ENCODE measurements around the gene TRIO. TPM values are rescaled to one million over a fixed set of nuclear protein-coding genes. Genes with fewer than 3 reads are reported as not detected.

TRIO gene
- polyA plus RNA-seq, 2 donors: 10.3 to 22.8 TPM

GRCh38 chr5:14179446-14179845 is 36.3 kb downstream of the TRIO start:
- Histone ChIP-seq H3K27ac (ENCODE audit: low read depth in 2 of 2, low read length in 1 of 2) (peak overlapping the region in 1 of 2 donors; percentile 3), H3K4me3 (ENCODE audit: low read depth in 1 of 2, low read length in 2 of 2) (no peak overlapping the region), H3K4me1 (ENCODE audit: control insufficient read depth in 2 of 2, insufficient read depth in 2 of 2, low read length in 1 of 2) (peaks cover 0 to 5% of the 10 kb centered on the region in 2 donors), H3K9me3 (ENCODE audit: control insufficient read depth in 2 of 2, insufficient read depth in 1 of 2, low read depth in 1 of 2, low read length in 1 of 2) (no peaks in the 10 kb centered on the region), H3K36me3 (ENCODE audit: control insufficient read depth in 2 of 2, insufficient read depth in 2 of 2, low read length in 1 of 2) (no peaks in the 10 kb centered on the region), H3K27me3 (ENCODE audit: control insufficient read depth in 1 of 2, insufficient read depth in 2 of 2, low read length in 2 of 2) (no peaks in the 10 kb centered on the region)
- 72 to 73% methylated on average over 6 of the region's 6 CpGs for WGBS, 2 donors

GRCh38 chr5:14180437-14180836 is 37.3 kb downstream of the TRIO start:
- Histone ChIP-seq H3K36me3 (ENCODE audit: control insufficient read depth in 2 of 2, insufficient read depth in 2 of 2, low read length in 1 of 2) (no peaks in the 10 kb centered on the region), H3K27ac (ENCODE audit: low read depth in 2 of 2, low read length in 1 of 2) (no peak overlapping the region), H3K27me3 (ENCODE audit: control insufficient read depth in 1 of 2, insufficient read depth in 2 of 2, low read length in 2 of 2) (no peaks in the 10 kb centered on the region), H3K9me3 (ENCODE audit: control insufficient read depth in 2 of 2, insufficient read depth in 1 of 2, low read depth in 1 of 2, low read length in 1 of 2) (no peaks in the 10 kb centered on the region), H3K4me1 (ENCODE audit: control insufficient read depth in 2 of 2, insufficient read depth in 2 of 2, low read length in 1 of 2) (peaks cover 0 to 8% of the 10 kb centered on the region in 2 donors), H3K4me3 (ENCODE audit: low read depth in 1 of 2, low read length in 2 of 2) (no peak overlapping the region)
- WGBS, 2 donors: 79 to 96% methylated on average over 3 of the region's 3 CpGs

- Histone ChIP-seq H3K27ac (ENCODE audit: low read depth in 2 of 2, low read length in 1 of 2) (peak overlapping the region in 1 of 2 donors; percentile 62), H3K4me3 (ENCODE audit: low read depth in 1 of 2, low read length in 2 of 2) (no peak overlapping the region), H3K27me3 (ENCODE audit: control insufficient read depth in 1 of 2, insufficient read depth in 2 of 2, low read length in 2 of 2) (no peaks in the 10 kb centered on the region), H3K4me1 (ENCODE audit: control insufficient read depth in 2 of 2, insufficient read depth in 2 of 2, low read length in 1 of 2) (peaks cover 0 to 10% of the 10 kb centered on the region in 2 donors), H3K36me3 (ENCODE audit: control insufficient read depth in 2 of 2, insufficient read depth in 2 of 2, low read length in 1 of 2) (no peaks in the 10 kb centered on the region), H3K9me3 (ENCODE audit: control insufficient read depth in 2 of 2, insufficient read depth in 1 of 2, low read depth in 1 of 2, low read length in 1 of 2) (no peaks in the 10 kb centered on the region)
- 86 to 87% methylated on average over 11 of the region's 11 CpGs for WGBS, 2 donors
Observed at GRCh38 chr5:14181299-14181968, 38.3 kb downstream of the TRIO start.

GRCh38 chr5:14182761-14183160 is 39.6 kb downstream of the TRIO start:
- H3K27ac ChIP-seq (ENCODE audit: low read depth in 2 of 2, low read length in 1 of 2): peak overlapping the region; percentile 57 to 85
- WGBS, 2 donors: 47 to 62% methylated on average over 5 of the region's 5 CpGs

GRCh38 chr5:14183187-14183939 is 40.2 kb downstream of the TRIO start:
- Histone ChIP-seq H3K4me1 (ENCODE audit: control insufficient read depth in 2 of 2, insufficient read depth in 2 of 2, low read length in 1 of 2) (peaks cover 0 to 10% of the 10 kb centered on the region in 2 donors), H3K27me3 (ENCODE audit: control insufficient read depth in 1 of 2, insufficient read depth in 2 of 2, low read length in 2 of 2) (no peaks in the 10 kb centered on the region), H3K4me3 (ENCODE audit: low read depth in 1 of 2, low read length in 2 of 2) (no peak overlapping the region), H3K27ac (ENCODE audit: low read depth in 2 of 2, low read length in 1 of 2) (peak overlapping the region; percentile 57 to 85), H3K9me3 (ENCODE audit: control insufficient read depth in 2 of 2, insufficient read depth in 1 of 2, low read depth in 1 of 2, low read length in 1 of 2) (no peaks in the 10 kb centered on the region), H3K36me3 (ENCODE audit: control insufficient read depth in 2 of 2, insufficient read depth in 2 of 2, low read length in 1 of 2) (no peaks in the 10 kb centered on the region)
- 35 to 59% methylated on average over 8 of the region's 8 CpGs for WGBS, 2 donors

More at GRCh38 chr5:14182761-14183160, 39.6 kb downstream of the TRIO start:
- Histone ChIP-seq H3K4me3 (ENCODE audit: low read depth in 1 of 2, low read length in 2 of 2) (no peak overlapping the region), H3K9me3 (ENCODE audit: control insufficient read depth in 2 of 2, insufficient read depth in 1 of 2, low read depth in 1 of 2, low read length in 1 of 2) (no peaks in the 10 kb centered on the region), H3K36me3 (ENCODE audit: control insufficient read depth in 2 of 2, insufficient read depth in 2 of 2, low read length in 1 of 2) (no peaks in the 10 kb centered on the region), H3K4me1 (ENCODE audit: control insufficient read depth in 2 of 2, insufficient read depth in 2 of 2, low read length in 1 of 2) (peaks cover 0 to 10% of the 10 kb centered on the region in 2 donors), H3K27me3 (ENCODE audit: control insufficient read depth in 1 of 2, insufficient read depth in 2 of 2, low read length in 2 of 2) (no peaks in the 10 kb centered on the region)

- Histone ChIP-seq H3K9me3 (ENCODE audit: control insufficient read depth in 2 of 2, insufficient read depth in 1 of 2, low read depth in 1 of 2, low read length in 1 of 2) (no peaks in the 10 kb centered on the region), H3K4me1 (ENCODE audit: control insufficient read depth in 2 of 2, insufficient read depth in 2 of 2, low read length in 1 of 2) (peaks cover 0 to 10% of the 10 kb centered on the region in 2 donors), H3K4me3 (ENCODE audit: low read depth in 1 of 2, low read length in 2 of 2) (peak overlapping the region in 1 of 2 donors; percentile 12), H3K27me3 (ENCODE audit: control insufficient read depth in 1 of 2, insufficient read depth in 2 of 2, low read length in 2 of 2) (no peaks in the 10 kb centered on the region), H3K36me3 (ENCODE audit: control insufficient read depth in 2 of 2, insufficient read depth in 2 of 2, low read length in 1 of 2) (no peaks in the 10 kb centered on the region), H3K27ac (ENCODE audit: low read depth in 2 of 2, low read length in 1 of 2) (peak overlapping the region; percentile 48 to 69)
- WGBS, 2 donors: 65 to 70% methylated on average over 7 of the region's 7 CpGs
Observed at GRCh38 chr5:14184082-14184481, 40.9 kb downstream of the TRIO start.

GRCh38 chr5:14184725-14185124 is 41.6 kb downstream of the TRIO start:
- WGBS, 2 donors: 75 to 87% methylated on average over 11 of the region's 11 CpGs
- Histone ChIP-seq H3K9me3 (ENCODE audit: control insufficient read depth in 2 of 2, insufficient read depth in 1 of 2, low read depth in 1 of 2, low read length in 1 of 2) (no peaks in the 10 kb centered on the region), H3K4me3 (ENCODE audit: low read depth in 1 of 2, low read length in 2 of 2) (no peak overlapping the region), H3K36me3 (ENCODE audit: control insufficient read depth in 2 of 2, insufficient read depth in 2 of 2, low read length in 1 of 2) (no peaks in the 10 kb centered on the region), H3K27me3 (ENCODE audit: control insufficient read depth in 1 of 2, insufficient read depth in 2 of 2, low read length in 2 of 2) (no peaks in the 10 kb centered on the region), H3K4me1 (ENCODE audit: control insufficient read depth in 2 of 2, insufficient read depth in 2 of 2, low read length in 1 of 2) (peaks cover 0 to 10% of the 10 kb centered on the region in 2 donors), H3K27ac (ENCODE audit: low read depth in 2 of 2, low read length in 1 of 2) (peak overlapping the region; percentile 56 to 82)

- Histone ChIP-seq H3K4me3 (ENCODE audit: low read depth in 1 of 2, low read length in 2 of 2) (no peak overlapping the region), H3K36me3 (ENCODE audit: control insufficient read depth in 2 of 2, insufficient read depth in 2 of 2, low read length in 1 of 2) (no peaks in the 10 kb centered on the region), H3K4me1 (ENCODE audit: control insufficient read depth in 2 of 2, insufficient read depth in 2 of 2, low read length in 1 of 2) (peaks cover 0 to 10% of the 10 kb centered on the region in 2 donors), H3K9me3 (ENCODE audit: control insufficient read depth in 2 of 2, insufficient read depth in 1 of 2, low read depth in 1 of 2, low read length in 1 of 2) (no peaks in the 10 kb centered on the region), H3K27ac (ENCODE audit: low read depth in 2 of 2, low read length in 1 of 2) (peak overlapping the region; percentile 82 to 89), H3K27me3 (ENCODE audit: control insufficient read depth in 1 of 2, insufficient read depth in 2 of 2, low read length in 2 of 2) (no peaks in the 10 kb centered on the region)
- 44 to 67% methylated on average over 7 of the region's 7 CpGs for WGBS, 2 donors
Observed at GRCh38 chr5:14185326-14186058, 42.4 kb downstream of the TRIO start.

GRCh38 chr5:14186059-14186830 is 43.1 kb downstream of the TRIO start:
- no peak overlapping the region for H3K4me3 ChIP-seq (ENCODE audit: low read depth in 1 of 2, low read length in 2 of 2)
- WGBS, 2 donors: 64 to 69% methylated on average over 7 of the region's 7 CpGs
- no peaks in the 10 kb centered on the region for H3K9me3 ChIP-seq (ENCODE audit: control insufficient read depth in 2 of 2, insufficient read depth in 1 of 2, low read depth in 1 of 2, low read length in 1 of 2)
- no peaks in the 10 kb centered on the region for H3K27me3 ChIP-seq (ENCODE audit: control insufficient read depth in 1 of 2, insufficient read depth in 2 of 2, low read length in 2 of 2)
- peaks cover 0 to 10% of the 10 kb centered on the region in 2 donors for H3K4me1 ChIP-seq (ENCODE audit: control insufficient read depth in 2 of 2, insufficient read depth in 2 of 2, low read length in 1 of 2)
- H3K27ac ChIP-seq (ENCODE audit: low read depth in 2 of 2, low read length in 1 of 2): peak overlapping the region; percentile 60 to 89
- H3K36me3 ChIP-seq (ENCODE audit: control insufficient read depth in 2 of 2, insufficient read depth in 2 of 2, low read length in 1 of 2): no peaks in the 10 kb centered on the region

Data from esophagus (tissue), 2 donors.